Lung (tissue), 12 donors: ENCODE results near the gene MPHOSPH9. TPM values are rescaled to one million over a fixed set of nuclear protein-coding genes. Genes with fewer than 3 reads are reported as not detected.

Experiments used
- ATAC-seq: fragments of 200-7000 bp; cut with Tn5 transposase; one replicate; pipeline ENCODE4 v1.9.1; 2020; ENCODE audit warnings: moderate number of reproducible peaks; ENCODE audit not compliant: insufficient read depth, low FRiP score
- DNase-seq, 3 donors: peaks; one replicate each; pipeline ENCODE4 v3.0.0-alpha.2; 2013 to 2017
- H3K27ac ChIP-seq, 2 donors: one replicate each; pipeline ENCODE4 v1.5.1; 2013; ENCODE audit warnings: mild to moderate bottlenecking in 2 of 2, moderate library complexity in 2 of 2, control low read depth in 1 of 2, inconsistent platforms in 1 of 2, low read depth in 1 of 2, low read length in 1 of 2
- H3K27me3 ChIP-seq, 3 donors: one replicate each; pipeline ENCODE4 v1.5.1; 2013; ENCODE audit warnings: low read length in 2 of 3; ENCODE audit not compliant: control insufficient read depth in 3 of 3, insufficient read depth in 3 of 3
- H3K36me3 ChIP-seq, 4 donors: one replicate each; pipeline ENCODE4 v1.5.1; 2013; ENCODE audit warnings: low read length in 4 of 4, mild to moderate bottlenecking in 1 of 4, moderate library complexity in 1 of 4; ENCODE audit not compliant: control insufficient read depth in 4 of 4, insufficient read depth in 4 of 4
- H3K4me1 ChIP-seq, 5 donors: one replicate each; pipeline ENCODE4 v1.5.1; 2013; ENCODE audit warnings: low read length in 5 of 5, mild to moderate bottlenecking in 2 of 5, moderate library complexity in 1 of 5; ENCODE audit not compliant: control insufficient read depth in 5 of 5, insufficient read depth in 5 of 5
- H3K4me3 ChIP-seq: one replicate; pipeline ENCODE4 v1.5.1; 2013; ENCODE audit warnings: mild to moderate bottlenecking, control low read depth, moderate library complexity
- H3K9ac ChIP-seq, 2 donors: one replicate each; pipeline ENCODE4 v1.5.1; 2013; ENCODE audit warnings: low read length in 2 of 2, control low read depth in 1 of 2; ENCODE audit not compliant: insufficient read depth in 1 of 2
- H3K9me3 ChIP-seq, 4 donors: one replicate each; pipeline ENCODE4 v1.5.1; 2013; ENCODE audit warnings: low read length in 3 of 4, mild to moderate bottlenecking in 1 of 4, moderate library complexity in 1 of 4; ENCODE audit not compliant: control insufficient read depth in 4 of 4, insufficient read depth in 3 of 4
- WGBS, 2 donors: extraction: QIAGEN DNeasy Blood & Tissue Kit; methylation state at CpG; one replicate each; pipeline ENCODE4 v1.1.7; 2013; 5-methylcytosine and 5-hydroxymethylcytosine counted together
- polyA plus RNA-seq, 2 donors: library from polyadenylated mRNA; stranded (reverse); fragments of 200-250 nt; gene quantifications; one replicate each; pipeline ENCODE4 v1.2.1, GENCODE V29; 2013
- total RNA-seq, 2 donors: library from RNA; depleted of rRNA in 1 of 2; stranded (reverse); fragments of >200 nt in 1 of 2; gene quantifications; one replicate each; pipeline ENCODE4 v1.2.1, GENCODE V29; 2014 to 2021
- TF ChIP-seq, protein P1 (sequence below): IDR thresholded peaks from 2 replicates; pipeline ENCODE4 v1.5.1; 2012; ENCODE audit warnings: mild to moderate bottlenecking; ENCODE audit errors: control extremely low read depth, extremely low read depth
- donor health status: control.
- donor health status: control.
- donor health status: Bipolar disorder and iron deficiency.
- donor health status: healthy.
- donor health status: DM: yes; HTN: yes; CAD: no.

Gene MPHOSPH9
- total and polyA plus RNA-seq, 4 donors: 5.0 to 56.9 (median 12.4) TPM

DNA sequence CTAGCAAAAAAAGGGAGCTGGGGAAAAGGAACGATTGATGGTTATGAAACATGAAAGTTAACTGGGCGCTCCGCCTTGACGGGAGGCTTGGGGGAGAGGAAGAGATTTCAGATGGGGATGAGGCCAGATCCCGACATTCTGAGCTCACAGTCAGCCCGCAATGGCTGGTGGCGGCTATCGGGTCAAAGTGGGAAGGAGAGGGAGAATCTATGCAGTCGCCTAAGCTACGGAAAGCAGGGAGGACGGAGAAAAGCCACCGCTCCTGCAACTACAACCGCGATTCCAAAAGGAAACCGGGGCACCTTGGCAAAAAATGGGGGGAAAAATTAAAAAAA, 502 bp downstream of the MPHOSPH9 start:
- no peaks in the 10 kb centered on the region for H3K9me3 ChIP-seq
- peak overlapping the region; percentile 60 to 93 for H3K9ac ChIP-seq
- 0% methylated on average over 15 of the region's 15 CpGs for WGBS, 2 donors
- no peaks in the 10 kb centered on the region for H3K27me3 ChIP-seq
- H3K4me3 ChIP-seq: peak overlapping the region; percentile 70
- H3K27ac ChIP-seq: peak overlapping the region; percentile 93 to 94
- DNase-seq (no peak), ATAC-seq (no peak)
- H3K4me1 ChIP-seq: peaks cover 0 to 20% (median 7%) of the 10 kb centered on the region in 5 donors
- peaks cover 0 to 2% (median 0%) of the 10 kb centered on the region in 4 donors for H3K36me3 ChIP-seq
- TF ChIP-seq, protein P1, sequence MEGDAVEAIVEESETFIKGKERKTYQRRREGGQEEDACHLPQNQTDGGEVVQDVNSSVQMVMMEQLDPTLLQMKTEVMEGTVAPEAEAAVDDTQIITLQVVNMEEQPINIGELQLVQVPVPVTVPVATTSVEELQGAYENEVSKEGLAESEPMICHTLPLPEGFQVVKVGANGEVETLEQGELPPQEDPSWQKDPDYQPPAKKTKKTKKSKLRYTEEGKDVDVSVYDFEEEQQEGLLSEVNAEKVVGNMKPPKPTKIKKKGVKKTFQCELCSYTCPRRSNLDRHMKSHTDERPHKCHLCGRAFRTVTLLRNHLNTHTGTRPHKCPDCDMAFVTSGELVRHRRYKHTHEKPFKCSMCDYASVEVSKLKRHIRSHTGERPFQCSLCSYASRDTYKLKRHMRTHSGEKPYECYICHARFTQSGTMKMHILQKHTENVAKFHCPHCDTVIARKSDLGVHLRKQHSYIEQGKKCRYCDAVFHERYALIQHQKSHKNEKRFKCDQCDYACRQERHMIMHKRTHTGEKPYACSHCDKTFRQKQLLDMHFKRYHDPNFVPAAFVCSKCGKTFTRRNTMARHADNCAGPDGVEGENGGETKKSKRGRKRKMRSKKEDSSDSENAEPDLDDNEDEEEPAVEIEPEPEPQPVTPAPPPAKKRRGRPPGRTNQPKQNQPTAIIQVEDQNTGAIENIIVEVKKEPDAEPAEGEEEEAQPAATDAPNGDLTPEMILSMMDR: no peak

DNA sequence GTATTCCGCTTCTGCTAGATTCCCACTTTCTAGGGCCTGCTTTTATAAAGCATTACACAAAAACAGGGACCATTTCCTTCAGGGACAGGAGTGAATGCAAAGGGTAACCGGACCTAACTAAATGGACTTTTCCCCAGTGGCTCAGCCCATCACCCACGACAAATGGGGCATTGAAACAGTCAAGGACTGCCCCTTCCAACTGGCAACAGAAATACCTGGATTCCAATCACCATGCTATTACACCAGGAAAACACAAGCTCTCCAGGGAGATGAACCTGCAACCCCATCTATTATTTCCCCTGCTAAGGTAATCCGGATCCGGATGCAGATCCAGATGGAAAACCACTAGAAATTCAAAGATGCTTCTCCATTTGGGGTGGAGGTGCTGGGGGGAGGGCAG, 1.0 kb downstream of the MPHOSPH9 start:
- WGBS, 2 donors: 30 to 31% methylated on average over 5 of the region's 5 CpGs
- Histone ChIP-seq H3K27me3 (no peaks in the 10 kb centered on the region), H3K9ac (peak overlapping the region; percentile 60 to 93), H3K27ac (peak overlapping the region in 1 of 2 donors; percentile 93), H3K9me3 (no peaks in the 10 kb centered on the region), H3K36me3 (peaks cover 0 to 2% (median 0%) of the 10 kb centered on the region in 4 donors), H3K4me3 (no peak overlapping the region), H3K4me1 (peaks cover 0 to 20% (median 7%) of the 10 kb centered on the region in 5 donors)
- TF ChIP-seq, protein P1: no peak
- no peak for ATAC-seq
- peak in 1 of 3 donors; percentile 10 for DNase-seq

DNA sequence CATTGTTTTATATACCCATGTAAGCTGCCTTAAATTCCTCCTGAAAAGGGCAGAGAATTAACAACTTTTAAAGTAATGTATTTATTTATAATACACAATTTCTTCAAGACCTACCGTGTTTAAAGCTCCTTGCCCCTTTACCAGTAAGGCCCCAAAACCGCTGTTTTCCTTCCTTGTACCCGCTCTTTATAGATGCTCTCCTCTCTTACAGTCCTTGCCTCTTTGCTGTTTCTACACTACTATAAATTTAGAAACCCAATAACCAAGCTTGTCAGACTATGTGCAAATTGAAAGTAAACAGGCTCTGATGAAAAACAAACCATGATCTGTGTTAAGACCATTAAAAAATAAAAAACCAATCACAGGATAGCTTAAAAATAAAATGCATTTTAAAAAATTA, 3.9 kb downstream of the MPHOSPH9 start:
- H3K36me3 ChIP-seq: peaks cover 0 to 6% (median 3%) of the 10 kb centered on the region in 4 donors
- H3K9ac ChIP-seq: no peak overlapping the region
- no peak overlapping the region for H3K27ac ChIP-seq
- DNase-seq (no peak), ATAC-seq (no peak)
- H3K4me3 ChIP-seq: no peak overlapping the region
- no peaks in the 10 kb centered on the region for H3K27me3 ChIP-seq
- 34 to 61% methylated on average over 3 of the region's 3 CpGs for WGBS, 2 donors
- TF ChIP-seq, protein P1: no peak
- H3K9me3 ChIP-seq: no peaks in the 10 kb centered on the region
- peaks cover 0 to 15% (median 5%) of the 10 kb centered on the region in 5 donors for H3K4me1 ChIP-seq

DNA sequence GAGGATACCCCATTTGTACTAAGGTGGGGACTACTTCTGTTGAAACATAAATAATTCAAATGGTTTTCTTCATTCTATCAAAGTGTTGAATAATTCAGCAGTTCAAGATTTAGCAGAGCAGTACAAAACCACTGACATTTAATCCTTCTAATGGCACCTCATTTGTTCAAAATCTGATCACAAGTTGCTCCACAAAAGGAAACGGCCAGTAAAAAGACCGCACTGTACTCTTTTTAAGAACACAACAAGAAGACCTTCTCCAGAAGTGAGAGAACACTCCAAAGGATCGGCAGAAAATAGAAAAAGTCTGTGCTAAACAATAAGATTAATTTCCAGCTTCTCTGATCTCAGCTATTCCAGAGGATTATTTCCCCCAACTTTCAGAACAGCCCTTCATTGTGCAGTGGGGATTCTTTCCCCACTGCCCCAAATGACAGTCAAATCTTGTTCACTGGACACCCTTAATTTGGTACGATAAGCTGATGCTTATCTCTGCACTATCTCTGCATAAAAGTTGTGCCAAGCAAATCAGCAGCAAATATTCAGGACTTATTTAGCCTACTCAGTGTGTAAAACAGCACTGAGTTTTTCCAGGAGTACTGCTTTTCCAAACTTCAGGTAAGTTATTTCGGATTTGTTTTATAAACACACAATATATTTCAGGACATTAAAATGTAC, 5.2 kb downstream of the MPHOSPH9 start:
- no peak for ATAC-seq
- Histone ChIP-seq H3K36me3 (peaks cover 0 to 6% (median 3%) of the 10 kb centered on the region in 4 donors), H3K27ac (no peak overlapping the region), H3K4me1 (peaks cover 0 to 11% (median 2%) of the 10 kb centered on the region in 5 donors), H3K27me3 (no peaks in the 10 kb centered on the region), H3K4me3 (no peak overlapping the region), H3K9ac (no peak overlapping the region), H3K9me3 (no peaks in the 10 kb centered on the region)
- no peak for DNase-seq
- WGBS, 2 donors: 62 to 63% methylated on average over 5 of the region's 5 CpGs
- TF ChIP-seq, protein P1: no peak
